Activated CD8-positive, alpha-beta memory T cell treated with anti-CD3 and anti-CD28 coated beads for 48 hours (primary cell): Measurements from ENCODE around the gene MZB1.

ENCODE experiments used
- DNase-seq, 3 experiments: peaks; one replicate each; pipeline ENCODE4 v3.0.0-alpha.2; 2020; ENCODE audit warnings: low read depth in 2 of 3, low spot score in 2 of 3

The MZB1 gene

GRCh38 chr5:139340051-139340450 lies 49.7 kb downstream of the MZB1 start:
- DNase-seq: no peak
